Naive thymus-derived CD4-positive, alpha-beta T cell (primary cell): ENCODE data around the gene OGT. TPM values are rescaled to one million over a fixed set of nuclear protein-coding genes. Genes with fewer than 3 reads are reported as not detected.
"Not testable (repeated sequence)": the region's sequence is repeated elsewhere in the genome, so short reads cannot be mapped to it uniquely, and the experiment has no call there.

Experiments used
- ATAC-seq: fragments of 150-1000 bp; cut with Tn5 transposase; 2 replicates; pipeline ENCODE4 v1.10.0; 2021; ENCODE audit warnings: mild to moderate bottlenecking, moderate library complexity
- CTCF ChIA-PET: fragments of 350-600 bp; sonication (Branson Sonifier 250); formaldehyde crosslinking; loops from one replicate; lab custom pipeline; 2021; ENCODE audit warnings: antibody characterized with exemption; lab: Charles Lee
- POLR2A ChIA-PET: fragments of 350-600 bp; sonication (Branson Sonifier 250); formaldehyde crosslinking; loops from one replicate; lab custom pipeline; 2021; ENCODE audit warnings: antibody characterized with exemption, inconsistent platforms; lab: Charles Lee
- DNase-seq, 9 donors: peaks; one replicate each; pipeline versions ENCODE4 v3.0.0 to v3.0.0-alpha.2; 2020 to 2022; ENCODE audit warnings: mixed read lengths in 1 of 9
- H3K27ac ChIP-seq: one replicate; pipeline ENCODE4 v1.7.0; 2013; ENCODE audit warnings: mild to moderate bottlenecking, low read depth, low read length, moderate library complexity
- H3K27me3 ChIP-seq, 2 donors: one replicate each; pipeline ENCODE4 v1.7.0; 2013; ENCODE audit warnings: low read length in 2 of 2, mild to moderate bottlenecking in 2 of 2, moderate library complexity in 2 of 2; ENCODE audit not compliant: control insufficient read depth in 2 of 2, insufficient read depth in 2 of 2
- H3K36me3 ChIP-seq, 3 experiments: 1 replicate in 2 of 3; 2 replicates in 1 of 3; pipeline ENCODE4 v1.7.0; 2013; ENCODE audit warnings: low read length in 3 of 3, mild to moderate bottlenecking in 3 of 3, moderate library complexity in 1 of 3; ENCODE audit not compliant: insufficient read depth in 3 of 3, control insufficient read depth in 2 of 3
- H3K4me1 ChIP-seq, 2 donors: one replicate each; pipeline ENCODE4 v1.7.0; 2013; ENCODE audit warnings: low read length in 2 of 2, mild to moderate bottlenecking in 2 of 2, moderate library complexity in 1 of 2; ENCODE audit not compliant: control insufficient read depth in 2 of 2, insufficient read depth in 2 of 2
- H3K4me3 ChIP-seq: 2 replicates; pipeline ENCODE4 v1.7.0; 2013; ENCODE audit warnings: mild to moderate bottlenecking, low read length
- H3K9me3 ChIP-seq, 3 experiments: 1 replicate in 2 of 3; 2 replicates in 1 of 3; pipeline ENCODE4 v1.7.0; 2013; ENCODE audit warnings: low read length in 3 of 3; ENCODE audit not compliant: control insufficient read depth in 2 of 3
- H3K27ac Mint-ChIP-seq, 9 donors: one replicate each; pipeline ENCODE4 v1.8.0; 2020 to 2022; ENCODE audit warnings: mixed read lengths in 9 of 9, mild to moderate bottlenecking in 8 of 9, moderate library complexity in 5 of 9, inconsistent platforms in 2 of 9
- H3K27me3 Mint-ChIP-seq, 5 donors: one replicate each; pipeline ENCODE4 v1.8.0; 2021 to 2022; ENCODE audit warnings: mixed read lengths in 5 of 5, mild to moderate bottlenecking in 1 of 5
- H3K36me3 Mint-ChIP-seq, 5 donors: one replicate each; pipeline ENCODE4 v1.8.0; 2020 to 2022; ENCODE audit warnings: mixed read lengths in 5 of 5, mild to moderate bottlenecking in 3 of 5, inconsistent platforms in 1 of 5
- H3K4me1 Mint-ChIP-seq, 7 donors: one replicate each; pipeline ENCODE4 v1.8.0; 2020 to 2022; ENCODE audit warnings: mixed read lengths in 7 of 7, mild to moderate bottlenecking in 3 of 7, inconsistent platforms in 1 of 7
- H3K4me3 Mint-ChIP-seq, 10 donors: one replicate each; pipeline ENCODE4 v1.8.0; 2020 to 2022; ENCODE audit warnings: mild to moderate bottlenecking in 10 of 10, mixed read lengths in 10 of 10, moderate library complexity in 6 of 10, inconsistent platforms in 2 of 10
- H3K9me3 Mint-ChIP-seq, 11 donors: one replicate each; pipeline ENCODE4 v1.8.0; 2020 to 2022; ENCODE audit warnings: mixed read lengths in 11 of 11, mild to moderate bottlenecking in 4 of 11, inconsistent platforms in 1 of 11, moderate library complexity in 1 of 11
- intact Hi-C, 2 donors: fragments of 100-400 bp; cut with micrococcal nuclease; formaldehyde crosslinking; loops; one replicate each; pipeline ENCODE4 v1.15.1; 2023
- polyA plus RNA-seq, 2 donors: library from polyadenylated mRNA; unstranded; fragments of 300-500 nt; fragmentation: Illumina TruSeq; gene quantifications; one replicate each; pipeline ENCODE4 v1.2.3, GENCODE V29; 2021
- total RNA-seq, 6 experiments: library from RNA in 5 of 6; stranded (reverse) in 5 of 6; gene quantifications; 1 replicate in 5 of 6; 2 replicates in 1 of 6; pipeline ENCODE4 v1.2.3 and lab custom pipeline; 2021 to 2026

Gene OGT
- total and polyA plus RNA-seq, 7 experiments from 2014 or later, result 30.5 to 520 (median 346) TPM

GRCh38 chrX:71563921-71564320, 31.0 kb downstream of the OGT start:
- H3K27me3 ChIP-seq, result no peaks in the 10 kb centered on the region
- H3K4me3 ChIP-seq, result no peak overlapping the region
- Mint-ChIP-seq H3K36me3 (peaks cover 10 to 38% (median 13%) of the 10 kb centered on the region in 5 donors), H3K27ac (peak overlapping the region in 4 of 9 donors; percentile 5 to 73 (median 32)), H3K4me3 (no peak overlapping the region), H3K27me3 (no peaks in the 10 kb centered on the region), H3K4me1 (peaks cover 0 to 10% (median 5%) of the 10 kb centered on the region in 7 donors), H3K9me3 (no peaks in the 10 kb centered on the region)
- ATAC-seq (peak; percentile 31), DNase-seq (peak in 1 of 9 donors; percentile 12)
- no peaks in the 10 kb centered on the region for H3K4me1 ChIP-seq
- no peaks in the 10 kb centered on the region for H3K9me3 ChIP-seq
- CTCF ChIA-PET, result interaction anchor here (1.0 to 1.5 kb wide), 2 partner anchors 71 to 88 kb away, joined by 4 to 5 read pairs; no protein-coding TSS in a partner anchor
- H3K36me3 ChIP-seq, result peaks cover 30 to 83% (median 62%) of the 10 kb centered on the region in 3 experiments
- POLR2A ChIA-PET, result interaction anchor here (0.6 to 2.0 kb wide), 3 partner anchors 30 to 38 kb away, joined by 3 to 4 read pairs (median 4); no protein-coding TSS in a partner anchor
- intact Hi-C loops, result no loop called here
- no peak overlapping the region for H3K27ac ChIP-seq

GRCh38 chrX:71565474-71566041, 32.7 kb downstream of the OGT start:
- Histone ChIP-seq H3K4me3 (no peak overlapping the region), H3K9me3 (no peaks in the 10 kb centered on the region), H3K36me3 (peaks cover 30 to 82% (median 57%) of the 10 kb centered on the region in 3 experiments), H3K27me3 (no peaks in the 10 kb centered on the region), H3K27ac (no peak overlapping the region), H3K4me1 (no peaks in the 10 kb centered on the region)
- ChIA-PET POLR2A (interaction anchor here (0.6 to 2.0 kb wide), 2 partner anchors 31 to 268 kb away, joined by 4 read pairs; no protein-coding TSS in a partner anchor), CTCF (no interaction called here)
- DNase-seq (no peak), ATAC-seq (no peak)
- no peaks in the 10 kb centered on the region for H3K27me3 Mint-ChIP-seq
- intact Hi-C loops, result no loop called here
- H3K4me3 Mint-ChIP-seq, result no peak overlapping the region
- peak overlapping the region in 2 of 9 donors; percentile 21 for H3K27ac Mint-ChIP-seq
- peaks cover 10 to 30% (median 17%) of the 10 kb centered on the region in 5 donors for H3K36me3 Mint-ChIP-seq
- no peaks in the 10 kb centered on the region for H3K9me3 Mint-ChIP-seq
- peaks cover 0 to 10% (median 4%) of the 10 kb centered on the region in 7 donors for H3K4me1 Mint-ChIP-seq

- peaks cover 0 to 22% (median 8%) of the 10 kb centered on the region in 5 donors for H3K36me3 Mint-ChIP-seq
- H3K27me3 ChIP-seq, H3K4me1 ChIP-seq, ATAC-seq, H3K4me1 Mint-ChIP-seq, H3K27ac ChIP-seq, DNase-seq, POLR2A ChIA-PET, H3K9me3 Mint-ChIP-seq, H3K9me3 ChIP-seq, H3K27ac Mint-ChIP-seq, H3K4me3 Mint-ChIP-seq, H3K27me3 Mint-ChIP-seq, H3K4me3 ChIP-seq: not testable (repeated sequence)
- CTCF ChIA-PET, result interaction anchor here (0.6 kb wide), 1 partner anchor 173 kb away, joined by 4 read pairs; no protein-coding TSS in a partner anchor
- intact Hi-C loops, result loop anchor here in 1 of 2 donors (5.0 kb wide), 1 partner anchor 34 kb away; no protein-coding TSS in a partner anchor
- H3K36me3 ChIP-seq, result peaks cover 10 to 71% (median 14%) of the 10 kb centered on the region in 3 experiments
These were observed 38.5 kb downstream of the OGT start for GRCh38 chrX:71571390-71571789.

- no peak for ATAC-seq
- Mint-ChIP-seq H3K27ac (peak overlapping the region in 1 of 9 donors; percentile 43), H3K4me3 (no peak overlapping the region), H3K4me1 (peaks cover 0 to 7% (median 0%) of the 10 kb centered on the region in 7 donors), H3K36me3 (peaks cover 0 to 20% (median 3%) of the 10 kb centered on the region in 5 donors), H3K27me3 (no peaks in the 10 kb centered on the region), H3K9me3 (no peaks in the 10 kb centered on the region)
- H3K27me3 ChIP-seq, result no peaks in the 10 kb centered on the region
- intact Hi-C loops, result loop anchor here in 1 of 2 donors (5.0 kb wide), 1 partner anchor 36 kb away; no protein-coding TSS in a partner anchor
- H3K27ac ChIP-seq, result no peak overlapping the region
- no peaks in the 10 kb centered on the region for H3K4me1 ChIP-seq
- H3K9me3 ChIP-seq, result no peaks in the 10 kb centered on the region
- H3K36me3 ChIP-seq, result peaks cover 3 to 50% (median 10%) of the 10 kb centered on the region in 3 experiments
- CTCF ChIA-PET, result no interaction called here
- POLR2A ChIA-PET, result no interaction called here
- no peak overlapping the region for H3K4me3 ChIP-seq
- no peak for DNase-seq
These were observed 40.7 kb downstream of the OGT start for GRCh38 chrX:71573590-71573989.

- H3K36me3 Mint-ChIP-seq, result peaks cover 0 to 20% (median 3%) of the 10 kb centered on the region in 5 donors
- CTCF ChIA-PET, result no interaction called here
- no peak for ATAC-seq
- Histone ChIP-seq H3K27me3 (no peaks in the 10 kb centered on the region), H3K9me3 (no peaks in the 10 kb centered on the region), H3K27ac (no peak overlapping the region), H3K36me3 (peaks cover 3 to 31% (median 10%) of the 10 kb centered on the region in 3 experiments), H3K4me1 (no peaks in the 10 kb centered on the region), H3K4me3 (no peak overlapping the region)
- H3K4me1 Mint-ChIP-seq, result peaks cover 0 to 10% (median 3%) of the 10 kb centered on the region in 7 donors
- no peak overlapping the region for H3K4me3 Mint-ChIP-seq
- H3K9me3 Mint-ChIP-seq, result peaks cover 0 to 3% (median 0%) of the 10 kb centered on the region in 11 donors
- peak overlapping the region in 1 of 9 donors; percentile 39 for H3K27ac Mint-ChIP-seq
- H3K27me3 Mint-ChIP-seq, result no peaks in the 10 kb centered on the region
- intact Hi-C loops, result no loop called here
- POLR2A ChIA-PET, result no interaction called here
- DNase-seq, result no peak
These were observed 44.8 kb downstream of the OGT start for GRCh38 chrX:71577682-71578081.

- ATAC-seq (no peak), DNase-seq (no peak)
- Histone ChIP-seq H3K9me3 (no peaks in the 10 kb centered on the region), H3K4me3 (no peak within 1 kb of the TSS), H3K27ac (no peak within 1 kb of the TSS), H3K36me3 (peaks cover 3 to 26% (median 9%) of the 10 kb centered on the region in 3 experiments), H3K27me3 (no peaks in the 10 kb centered on the region), H3K4me1 (no peaks in the 10 kb centered on the region)
- no peaks in the 10 kb centered on the region for H3K27me3 Mint-ChIP-seq
- peaks cover 0 to 10% (median 1%) of the 10 kb centered on the region in 7 donors for H3K4me1 Mint-ChIP-seq
- peak within 1 kb of the TSS in 2 of 9 donors; percentile 39 to 78 for H3K27ac Mint-ChIP-seq
- ChIA-PET CTCF (no interaction called here), POLR2A (interaction anchor here (1.0 kb wide), 1 partner anchor 41 kb away, joined by 3 read pairs; no protein-coding TSS in a partner anchor)
- H3K4me3 Mint-ChIP-seq, result no peak within 1 kb of the TSS
- peaks cover 0 to 17% (median 3%) of the 10 kb centered on the region in 5 donors for H3K36me3 Mint-ChIP-seq
- peaks cover 0 to 3% (median 0%) of the 10 kb centered on the region in 11 donors for H3K9me3 Mint-ChIP-seq
- intact Hi-C loops, result no loop called here
These were observed 45.6 kb downstream of the OGT start, which contains the start of gene GCNA for GRCh38 chrX:71578253-71579135. Gene GCNA, plus strand, starts transcription at chrX:71578437. Its CDS starts 2,385 bp downstream, at chrX:71580822.
